Trophoblast cell (in vitro differentiated cells and primary cell): ENCODE measurements around the gene PTMS.
A peak's percentile ranks its signal among the peaks of the same experiment; 100 is the strongest.

Experiments
- DNase-seq, 2 donors: peaks; one replicate each; pipeline ENCODE4 v3.0.0-alpha.2; 2016
- H2AFZ ChIP-seq: 2 replicates; pipeline ENCODE4 v1.6.1; 2013; ENCODE audit warnings: low read length, moderate library complexity, mild to moderate bottlenecking; ENCODE audit not compliant: insufficient read depth, poor library complexity
- H2AK5ac ChIP-seq: 2 replicates; pipeline ENCODE4 v1.6.1; 2013; ENCODE audit warnings: mild to moderate bottlenecking, low read length
- H2BK120ac ChIP-seq: 2 replicates; pipeline ENCODE4 v1.6.1; 2013; ENCODE audit warnings: low read length, mild to moderate bottlenecking, moderate library complexity; ENCODE audit not compliant: insufficient read depth, poor library complexity
- H2BK12ac ChIP-seq: 2 replicates; pipeline ENCODE4 v1.6.1; 2013; ENCODE audit warnings: mild to moderate bottlenecking, low read length, moderate library complexity
- H2BK5ac ChIP-seq: 2 replicates; pipeline ENCODE4 v1.6.1; 2013; ENCODE audit warnings: low read length, low read depth, moderate library complexity, mild to moderate bottlenecking; ENCODE audit not compliant: poor library complexity
- H3K14ac ChIP-seq: 2 replicates; pipeline ENCODE4 v1.6.1; 2013; ENCODE audit warnings: mild to moderate bottlenecking, low read length
- H3K18ac ChIP-seq: 2 replicates; pipeline ENCODE4 v1.6.1; 2013; ENCODE audit warnings: mild to moderate bottlenecking, low read length
- H3K23ac ChIP-seq: 2 replicates; pipeline ENCODE4 v1.6.1; 2013; ENCODE audit warnings: low read length
- H3K27ac ChIP-seq: 2 replicates; pipeline ENCODE4 v1.5.1; 2013; ENCODE audit warnings: low read depth, mild to moderate bottlenecking, inconsistent platforms, low read length, moderate library complexity
- H3K27me3 ChIP-seq: 2 replicates; pipeline ENCODE4 v1.6.1; 2013; ENCODE audit warnings: inconsistent platforms, mild to moderate bottlenecking, low read length, moderate library complexity; ENCODE audit not compliant: insufficient read depth
- H3K36me3 ChIP-seq, 2 experiments: 1 replicate in 1 of 2; 2 replicates in 1 of 2; pipeline ENCODE4 v1.6.1; 2013; ENCODE audit warnings: low read length in 2 of 2, mild to moderate bottlenecking in 2 of 2, moderate library complexity in 1 of 2; ENCODE audit not compliant: insufficient read depth in 2 of 2, control insufficient read depth in 1 of 2
- H3K4ac ChIP-seq: 2 replicates; pipeline ENCODE4 v1.6.1; 2013; ENCODE audit warnings: low read depth, mild to moderate bottlenecking, low read length, moderate library complexity
- H3K4me1 ChIP-seq, 2 experiments: 1 replicate in 1 of 2; 2 replicates in 1 of 2; pipeline ENCODE4 v1.6.1; 2013; ENCODE audit warnings: low read length in 2 of 2, mild to moderate bottlenecking in 2 of 2, moderate library complexity in 1 of 2; ENCODE audit not compliant: insufficient read depth in 2 of 2, control insufficient read depth in 1 of 2
- H3K4me2 ChIP-seq: 2 replicates; pipeline ENCODE4 v1.6.1; 2013; ENCODE audit warnings: inconsistent platforms, mild to moderate bottlenecking, low read length, moderate library complexity
- H3K4me3 ChIP-seq: 2 replicates; pipeline ENCODE4 v1.5.1; 2013; ENCODE audit warnings: mild to moderate bottlenecking, low read depth, low read length, inconsistent platforms
- H3K79me1 ChIP-seq: one replicate; pipeline ENCODE4 v1.6.1; 2013; ENCODE audit warnings: low read length
- H3K79me2 ChIP-seq: 2 replicates; pipeline ENCODE4 v1.6.1; 2013; ENCODE audit warnings: low read length, mild to moderate bottlenecking; ENCODE audit not compliant: control insufficient read depth, insufficient read depth, poor library complexity
- H3K9ac ChIP-seq: 2 replicates; pipeline ENCODE4 v1.6.1; 2013; ENCODE audit warnings: mild to moderate bottlenecking, low read length
- H3K9me3 ChIP-seq: 2 replicates; pipeline ENCODE4 v1.6.1; 2013; ENCODE audit warnings: low read depth, mild to moderate bottlenecking, control low read depth, inconsistent platforms, low read length; ENCODE audit not compliant: insufficient read depth
- H4K12ac ChIP-seq: 2 replicates; pipeline ENCODE4 v1.6.1; 2013; ENCODE audit warnings: low read depth, mild to moderate bottlenecking, low read length, moderate library complexity
- H4K8ac ChIP-seq: 2 replicates; pipeline ENCODE4 v1.6.1; 2013; ENCODE audit warnings: low read depth, mild to moderate bottlenecking, low read length, moderate library complexity
- H4K91ac ChIP-seq: one replicate; pipeline ENCODE4 v1.6.1; 2013; ENCODE audit warnings: low read depth, mild to moderate bottlenecking, low read length, moderate library complexity
- WGBS: extraction: QIAGEN DNeasy Blood & Tissue Kit; methylation state at CpG from one replicate; pipeline ENCODE4 v1.1.7; 2013; ENCODE audit warnings: missing lambda C conversion rate; ENCODE audit not compliant: insufficient read length, insufficient coverage; ENCODE audit errors: extremely low coverage; 5-methylcytosine and 5-hydroxymethylcytosine counted together

PTMS gene

GRCh38 chr12:6790496-6791150 lies 24.5 kb downstream of the PTMS start:
- Histone ChIP-seq H4K91ac (no peak overlapping the region), H2AFZ (no peak overlapping the region), H3K36me3 (no peaks in the 10 kb centered on the region), H3K79me1 (no peaks in the 10 kb centered on the region), H3K14ac (no peak overlapping the region), H3K27me3 (no peaks in the 10 kb centered on the region), H2BK12ac (no peak overlapping the region), H3K9me3 (no peaks in the 10 kb centered on the region), H2AK5ac (no peak overlapping the region), H4K12ac (no peak overlapping the region), H3K4me1 (no peaks in the 10 kb centered on the region), H3K18ac (no peak overlapping the region), H3K4me3 (no peak overlapping the region), H3K9ac (no peak overlapping the region), H3K79me2 (no peaks in the 10 kb centered on the region), H2BK120ac (no peak overlapping the region), H3K23ac (no peak overlapping the region), H3K4ac (no peak overlapping the region), H2BK5ac (no peak overlapping the region), H3K27ac (no peak overlapping the region), H4K8ac (no peak overlapping the region), H3K4me2 (no peak overlapping the region)
- no peak for DNase-seq
- no CpG with 5 or more reads among the region's 12 CpGs for WGBS

- Histone ChIP-seq H2AK5ac (no peak overlapping the region), H3K79me1 (no peaks in the 10 kb centered on the region), H3K27ac (no peak overlapping the region), H2BK12ac (no peak overlapping the region), H3K4ac (no peak overlapping the region), H2AFZ (no peak overlapping the region), H4K91ac (no peak overlapping the region), H3K14ac (no peak overlapping the region), H2BK120ac (no peak overlapping the region), H4K8ac (no peak overlapping the region), H3K4me2 (no peak overlapping the region), H2BK5ac (no peak overlapping the region), H3K4me1 (no peaks in the 10 kb centered on the region), H3K9ac (no peak overlapping the region), H3K18ac (no peak overlapping the region), H4K12ac (no peak overlapping the region), H3K23ac (no peak overlapping the region), H3K27me3 (no peaks in the 10 kb centered on the region), H3K4me3 (no peak overlapping the region), H3K36me3 (no peaks in the 10 kb centered on the region), H3K79me2 (no peaks in the 10 kb centered on the region), H3K9me3 (no peaks in the 10 kb centered on the region)
- no peak for DNase-seq
- WGBS, result no CpG with 5 or more reads among the region's 13 CpGs
Measured at GRCh38 chr12:6791931-6792520, 25.9 kb downstream of the PTMS start.

GRCh38 chr12:6792522-6793201 lies 26.5 kb downstream of the PTMS start:
- Histone ChIP-seq H4K8ac (no peak overlapping the region), H3K27me3 (no peaks in the 10 kb centered on the region), H2AFZ (no peak overlapping the region), H2AK5ac (no peak overlapping the region), H3K9me3 (no peaks in the 10 kb centered on the region), H3K4me2 (no peak overlapping the region), H3K18ac (no peak overlapping the region), H4K12ac (no peak overlapping the region), H4K91ac (no peak overlapping the region), H3K79me2 (no peaks in the 10 kb centered on the region), H2BK5ac (no peak overlapping the region), H3K79me1 (no peaks in the 10 kb centered on the region), H2BK120ac (no peak overlapping the region), H3K36me3 (no peaks in the 10 kb centered on the region), H3K4me1 (no peaks in the 10 kb centered on the region), H3K14ac (no peak overlapping the region), H3K27ac (no peak overlapping the region), H3K4ac (no peak overlapping the region), H2BK12ac (no peak overlapping the region), H3K4me3 (no peak overlapping the region), H3K23ac (no peak overlapping the region), H3K9ac (no peak overlapping the region)
- no CpG with 5 or more reads among the region's 12 CpGs for WGBS
- peak in 1 of 2 donors; percentile 18 for DNase-seq

- no peak overlapping the region for H3K4ac ChIP-seq
- H3K9ac ChIP-seq, result no peak overlapping the region
- H3K23ac ChIP-seq, result no peak overlapping the region
- H2BK12ac ChIP-seq, result no peak overlapping the region
- H4K8ac ChIP-seq, result no peak overlapping the region
- no peak overlapping the region for H3K27ac ChIP-seq
- WGBS, result no CpG with 5 or more reads among the region's 2 CpGs
- H4K91ac ChIP-seq, result no peak overlapping the region
- H3K79me1 ChIP-seq, result no peaks in the 10 kb centered on the region
- H2BK120ac ChIP-seq, result no peak overlapping the region
- no peak overlapping the region for H3K4me3 ChIP-seq
- H3K27me3 ChIP-seq, result no peaks in the 10 kb centered on the region
- H3K14ac ChIP-seq, result no peak overlapping the region
- no peak overlapping the region for H2BK5ac ChIP-seq
- H3K18ac ChIP-seq, result no peak overlapping the region
- no peaks in the 10 kb centered on the region for H3K9me3 ChIP-seq
- no peaks in the 10 kb centered on the region for H3K79me2 ChIP-seq
- no peak overlapping the region for H2AFZ ChIP-seq
- no peaks in the 10 kb centered on the region for H3K4me1 ChIP-seq
- no peak overlapping the region for H3K4me2 ChIP-seq
- peak in 1 of 2 donors; percentile 55 for DNase-seq
- H3K36me3 ChIP-seq, result no peaks in the 10 kb centered on the region
- H4K12ac ChIP-seq, result no peak overlapping the region
- H2AK5ac ChIP-seq, result no peak overlapping the region
Measured at GRCh38 chr12:6795088-6795487, 28.9 kb downstream of the PTMS start.
